Heart left ventricle (tissue), 16 donors: ENCODE results near the gene PODXL2. TPM values are rescaled to one million over a fixed set of nuclear protein-coding genes. Genes with fewer than 3 reads are reported as not detected.
A peak's percentile ranks its signal among the peaks of the same experiment; 100 is the strongest.

Experiments
- ATAC-seq, 4 donors: fragments of 200-7000 bp; cut with Tn5 transposase; one replicate each; pipeline ENCODE4 v1.9.1; 2020 to 2022; ENCODE audit warnings: moderate library complexity in 4 of 4, mild to moderate bottlenecking in 3 of 4, moderate number of reproducible peaks in 1 of 4
- DNase-seq, 5 donors: peaks; one replicate each; pipeline ENCODE4 v3.0.0-alpha.2; 2020
- H3K27ac ChIP-seq, 12 donors: fragments of 200-600 bp; sonication (generic) in 4 of 12; one replicate each; pipeline versions ENCODE4 v1.5.0 to v1.8.0; 2016 to 2022; ENCODE audit warnings: mild to moderate bottlenecking in 2 of 12
- H3K27me3 ChIP-seq, 9 donors: fragments of 200-600 bp; sonication (generic) in 2 of 9; one replicate each; pipeline versions ENCODE4 v1.5.1 to v1.8.0; 2016 to 2022; ENCODE audit warnings: mild to moderate bottlenecking in 3 of 9
- H3K36me3 ChIP-seq, 9 donors: fragments of 200-600 bp; sonication (generic) in 2 of 9; one replicate each; pipeline versions ENCODE4 v1.5.0 to v1.8.0; 2018 to 2022; ENCODE audit warnings: mild to moderate bottlenecking in 2 of 9
- H3K4me1 ChIP-seq, 12 donors: fragments of 200-600 bp; sonication (generic) in 4 of 12; one replicate each; pipeline versions ENCODE4 v1.5.0 to v1.8.0; 2016 to 2022; ENCODE audit warnings: mild to moderate bottlenecking in 3 of 12
- H3K4me3 ChIP-seq, 12 donors: fragments of 200-600 bp; sonication (generic) in 4 of 12; one replicate each; pipeline versions ENCODE4 v1.5.0 to v1.8.0; 2017 to 2022; ENCODE audit warnings: mild to moderate bottlenecking in 9 of 12, moderate library complexity in 4 of 12
- H3K9me3 ChIP-seq, 12 donors: fragments of 200-600 bp; sonication (generic) in 4 of 12; one replicate each; pipeline versions ENCODE4 v1.5.0 to v1.8.0; 2016 to 2022; ENCODE audit warnings: mild to moderate bottlenecking in 1 of 12
- CTCF ChIP-seq, 12 donors: fragments of 200-600 bp; sonication (generic) in 4 of 12; IDR thresholded peaks; one replicate each; pipeline versions ENCODE4 v1.5.0 to v1.8.0; 2018 to 2022; ENCODE audit warnings: antibody characterized with exemption in 12 of 12, mild to moderate bottlenecking in 5 of 12
- POLR2A ChIP-seq, 2 donors: fragments of 450-650 bp; IDR thresholded peaks; one replicate each; pipeline ENCODE4 v1.6.1; 2017; ENCODE audit warnings: antibody characterized with exemption in 2 of 2, mild to moderate bottlenecking in 2 of 2, moderate library complexity in 2 of 2
- WGBS, 4 donors: extraction: QIAGEN DNeasy Blood & Tissue Kit in 2 of 4; methylation state at CpG; one replicate each; pipeline versions ENCODE4 v1.1.5 to v1.1.7; 2013 to 2018; 5-methylcytosine and 5-hydroxymethylcytosine counted together
- intact Hi-C, 10 donors: fragments of 100-400 bp; cut with DNase I; formaldehyde crosslinking; loops; one replicate each; pipeline versions ENCODE4 v1.11.1 to v1.14.2; 2022
- polyA plus RNA-seq, 2 donors: library from polyadenylated mRNA; stranded (reverse); fragments of 200-250 nt; gene quantifications; one replicate each; pipeline ENCODE4 v1.2.3, GENCODE V29; 2013
- total RNA-seq, 9 donors: library from RNA; depleted of rRNA in 2 of 9; stranded (reverse); fragments of >200 nt in 2 of 9; fragmentation: NEBNext Ultra II Directional in 3 of 9; extraction: Animal tissue kit (Norgen Biotek cat#: 25700) in 3 of 9; gene quantifications; one replicate each; pipeline versions ENCODE4 v1.1.0 to v1.2.4, GENCODE V29; 2016 to 2023
- donor health status: ischemic (EF 13 %, LVEDD 7.1; RV severe dilation, severe dysfunction).
- donor health status: healthy with polysubstance abuse.
- donor health status: DM: no; HTN: yes; CAD: no.
- donor health status: DM: no; HTN: no; CAD: no.
- donor health status: ischemic (EF 25% LVEDD 6.9; RV normal size, moderate dysfunction).
- donor health status: ischemic (EF 25% LVEDD 5.7; RV mildly dilated, moderate dysfunction).
- donor health status: healthy.
- donor health status: DM: yes; HTN: yes; CAD: no.
- donor health status: ischemic (EF 35%, LVEDD 5.7; RV mildly dilated, moderate dysfunction).
- donor health status: nonischemic (EF 11% LVEDD 7.7; RV severe dilation, severe dysfunction).
- donor health status: DM: yes; HTN: yes; CAD: no.
- donor health status: PGD.
- donor health status: ischemic (EF 29% LVEDD 5.4; RV normal size, mild dysfunction).
- donor health status: nonischemic (EF 23%, LVEDD 6.1; RV moderate dilation, normal function).

Gene PODXL2
- total and polyA plus RNA-seq, 11 donors = 0.72 to 4.1 (median 2.1) TPM

GRCh38 chr3:127694467-127695215 is 65.7 kb downstream of the PODXL2 start:
- TF ChIP-seq CTCF (IDR thresholded peaks at IDR 0.05) = peak; percentile 25 to 62 (median 38)
- no peak for TF ChIP-seq POLR2A (IDR thresholded peaks at IDR 0.05)
- peak; percentile 64 to 88 (median 81) for DNase-seq
- peaks cover 9 to 79% (median 49%) of the 10 kb centered on the region in 12 donors for H3K4me1 ChIP-seq
- no peaks in the 10 kb centered on the region for H3K9me3 ChIP-seq
- ATAC-seq = peak in 3 of 4 donors; percentile 14 to 46 (median 39)
- peaks cover 0 to 52% (median 34%) of the 10 kb centered on the region in 9 donors for H3K36me3 ChIP-seq
- intact Hi-C loops = loop anchor here in 7 of 10 donors (5.0 kb wide), 4 partner anchors 53 to 268 kb away; partner anchors contain the start of gene MGLL (in 5 of the 7)
- WGBS, 4 donors = 73 to 75% (median 74%) methylated on average over 16 to 17 of the region's 17 CpGs
- H3K27me3 ChIP-seq = no peaks in the 10 kb centered on the region
- no peak overlapping the region for H3K4me3 ChIP-seq
- H3K27ac ChIP-seq = peak overlapping the region in 9 of 12 donors; percentile 7 to 95 (median 32)

GRCh38 chr3:127697551-127698240 is 68.7 kb downstream of the PODXL2 start:
- no peaks in the 10 kb centered on the region for H3K9me3 ChIP-seq
- WGBS, 4 donors = 12 to 25% (median 20%) methylated on average over 15 to 16 of the region's 16 CpGs
- intact Hi-C loops = loop anchor here in 7 of 10 donors (1.0 to 5.0 kb wide), 7 partner anchors 49 to 125 kb away; partner anchors contain the start of gene MGLL (in 3 of the 7)
- peak overlapping the region in 5 of 12 donors; percentile 7 to 30 (median 19) for H3K4me3 ChIP-seq
- DNase-seq (peak; percentile 87 to 93 (median 88)), ATAC-seq (peak; percentile 68 to 77 (median 74))
- peaks cover 17 to 89% (median 67%) of the 10 kb centered on the region in 12 donors for H3K4me1 ChIP-seq
- H3K27me3 ChIP-seq = no peaks in the 10 kb centered on the region
- TF ChIP-seq POLR2A (IDR thresholded peaks at IDR 0.05) (no peak), CTCF (IDR thresholded peaks at IDR 0.05) (no peak)
- H3K27ac ChIP-seq = peak overlapping the region; percentile 88 to 98 (median 93)
- peaks cover 0 to 27% (median 22%) of the 10 kb centered on the region in 9 donors for H3K36me3 ChIP-seq

- no peaks in the 10 kb centered on the region for H3K27me3 ChIP-seq
- H3K4me3 ChIP-seq = no peak overlapping the region
- H3K36me3 ChIP-seq = peaks cover 0 to 21% (median 16%) of the 10 kb centered on the region in 9 donors
- DNase-seq (peak in 2 of 5 donors; percentile 29 to 36), ATAC-seq (peak in 1 of 4 donors; percentile 2)
- H3K4me1 ChIP-seq = peaks cover 17 to 86% (median 71%) of the 10 kb centered on the region in 12 donors
- intact Hi-C loops = loop anchor here in 3 of 10 donors (2.0 to 5.0 kb wide), 3 partner anchors 49 to 124 kb away; partner anchors contain the start of gene MGLL (in 2 of the 3)
- H3K9me3 ChIP-seq = no peaks in the 10 kb centered on the region
- no peak for TF ChIP-seq POLR2A (IDR thresholded peaks at IDR 0.05)
- TF ChIP-seq CTCF (IDR thresholded peaks at IDR 0.05) = no peak
- 41 to 63% (median 47%) methylated on average over 3 of the region's 3 CpGs for WGBS, 4 donors
- H3K27ac ChIP-seq = peak overlapping the region; percentile 88 to 98 (median 93)
Measured at GRCh38 chr3:127698286-127698685, 69.3 kb downstream of the PODXL2 start.
